MM.1S (cell line): ENCODE data around the gene LHCGR.

Experiments
- EZH2 ChIP-seq: fragments of 300-600 bp; sonication (generic); optimal IDR thresholded peaks from 2 replicates; pipeline ENCODE3; 2017; ENCODE audit warnings: low read depth, mild to moderate bottlenecking, antibody characterized with exemption, low read length, mixed read lengths
- TF ChIP-seq, protein P1 (sequence below): fragments of 300-600 bp; sonication (generic); IDR thresholded peaks from 2 replicates; pipeline ENCODE4 v1.5.1; 2016; ENCODE audit warnings: antibody characterized with exemption, low read length, mixed read lengths

DNA sequence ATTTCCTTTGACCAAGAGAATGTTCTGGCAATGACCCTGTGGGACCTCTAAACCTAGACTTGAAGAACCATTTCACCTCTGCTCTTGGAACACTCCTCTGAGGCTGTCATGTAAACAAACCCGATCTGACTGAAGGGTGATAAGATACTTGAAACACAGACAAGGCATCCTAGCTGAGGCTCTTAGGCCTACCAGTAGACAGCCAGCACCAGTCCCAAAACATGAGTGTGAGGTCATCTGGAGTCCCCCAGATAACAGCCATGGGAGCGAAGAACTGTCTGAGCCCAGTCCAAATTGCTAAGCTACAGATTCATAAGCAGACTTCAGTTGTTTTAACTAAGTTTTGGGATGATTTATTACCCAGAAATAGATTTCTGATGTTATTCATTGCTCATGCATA lies 39.5 kb upstream of the LHCGR start:
- TF ChIP-seq, protein P1, sequence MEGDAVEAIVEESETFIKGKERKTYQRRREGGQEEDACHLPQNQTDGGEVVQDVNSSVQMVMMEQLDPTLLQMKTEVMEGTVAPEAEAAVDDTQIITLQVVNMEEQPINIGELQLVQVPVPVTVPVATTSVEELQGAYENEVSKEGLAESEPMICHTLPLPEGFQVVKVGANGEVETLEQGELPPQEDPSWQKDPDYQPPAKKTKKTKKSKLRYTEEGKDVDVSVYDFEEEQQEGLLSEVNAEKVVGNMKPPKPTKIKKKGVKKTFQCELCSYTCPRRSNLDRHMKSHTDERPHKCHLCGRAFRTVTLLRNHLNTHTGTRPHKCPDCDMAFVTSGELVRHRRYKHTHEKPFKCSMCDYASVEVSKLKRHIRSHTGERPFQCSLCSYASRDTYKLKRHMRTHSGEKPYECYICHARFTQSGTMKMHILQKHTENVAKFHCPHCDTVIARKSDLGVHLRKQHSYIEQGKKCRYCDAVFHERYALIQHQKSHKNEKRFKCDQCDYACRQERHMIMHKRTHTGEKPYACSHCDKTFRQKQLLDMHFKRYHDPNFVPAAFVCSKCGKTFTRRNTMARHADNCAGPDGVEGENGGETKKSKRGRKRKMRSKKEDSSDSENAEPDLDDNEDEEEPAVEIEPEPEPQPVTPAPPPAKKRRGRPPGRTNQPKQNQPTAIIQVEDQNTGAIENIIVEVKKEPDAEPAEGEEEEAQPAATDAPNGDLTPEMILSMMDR = no peak
- no peak for TF ChIP-seq EZH2
